Measurements from ENCODE around the gene MAGI2.

DNA sequence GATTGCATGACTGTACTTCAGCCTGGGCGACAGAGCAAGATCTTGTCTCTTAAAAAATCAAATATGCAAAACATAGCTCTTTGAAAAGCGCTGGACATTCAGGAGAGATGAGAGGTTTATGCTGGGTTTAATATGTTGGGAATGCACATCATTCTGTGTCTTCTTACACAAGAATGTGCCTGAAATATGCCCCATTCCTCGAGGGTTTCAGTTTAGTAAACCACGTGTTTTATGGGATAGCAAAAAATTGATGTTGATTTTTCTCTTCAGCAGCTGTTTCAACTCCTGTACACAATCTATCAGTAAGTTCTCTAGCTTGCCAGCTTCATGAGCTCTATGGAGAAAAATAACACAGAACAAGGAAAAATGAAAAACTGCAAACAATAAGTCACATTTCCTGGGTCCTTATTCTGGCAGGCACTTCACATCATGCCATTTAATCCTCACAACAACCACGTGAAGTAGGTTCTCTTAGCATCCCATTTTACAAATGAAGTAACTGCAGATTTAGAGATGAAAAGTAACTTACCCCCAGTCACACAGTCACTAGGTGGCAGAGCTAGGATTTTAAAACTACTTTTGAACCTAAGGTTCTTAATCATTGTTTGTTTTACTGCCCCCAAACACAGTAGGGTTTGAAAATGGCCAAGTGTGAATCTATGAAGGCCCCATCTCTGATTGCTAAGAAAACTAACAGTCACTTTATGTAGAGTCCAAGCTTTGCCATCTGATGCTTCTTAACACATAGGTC lies 1231.3 kb downstream of the MAGI2 start:
- TF ChIP-seq CTCF (IDR thresholded peaks at IDR 0.05) (no peak), EP300 (IDR thresholded peaks at IDR 0.05) (no peak)

All from ovary (tissue), 3 donors.